CD4-positive, alpha-beta T cell treated with Interleukin-1 beta for 1 hour (primary cell): Measurements from ENCODE around the gene CAMSAP2.

Source experiments
- DNase-seq, 2 donors: peaks; one replicate each; pipeline ENCODE4 v3.0.0-alpha.2; 2020 to 2022

Gene CAMSAP2

DNA sequence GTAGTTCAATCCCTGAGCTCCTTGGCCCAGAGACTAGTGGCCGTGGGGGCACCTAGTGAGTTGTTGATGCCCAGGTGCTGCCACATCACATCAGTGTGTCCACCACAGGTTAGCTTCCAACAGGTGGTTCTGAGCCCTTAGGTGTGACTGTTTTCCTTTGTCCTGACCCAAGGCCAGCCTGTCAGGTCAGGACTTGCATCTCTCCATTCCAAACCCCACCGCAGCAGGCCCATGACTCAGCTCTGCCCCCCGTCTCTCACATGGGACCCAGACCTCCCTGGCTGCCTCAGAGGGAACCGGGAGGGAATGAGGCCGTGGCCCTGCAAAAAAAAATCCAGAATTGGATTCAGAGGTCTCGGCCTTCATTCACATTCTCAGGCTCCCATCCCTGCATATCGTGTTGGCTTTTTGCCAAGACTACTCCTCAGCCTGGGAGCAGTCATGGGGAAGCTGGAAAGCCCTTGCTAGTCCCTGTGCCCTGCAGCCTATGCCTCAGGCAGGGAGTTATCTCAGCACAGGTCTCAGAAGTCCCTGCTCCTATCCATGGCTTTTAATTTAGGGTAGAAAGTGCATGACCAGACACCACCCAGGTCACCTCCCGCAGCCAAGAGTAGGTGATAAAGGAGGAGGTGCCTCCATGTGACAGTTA lies 163.2 kb downstream of the CAMSAP2 start:
- DNase-seq: no peak

DNA sequence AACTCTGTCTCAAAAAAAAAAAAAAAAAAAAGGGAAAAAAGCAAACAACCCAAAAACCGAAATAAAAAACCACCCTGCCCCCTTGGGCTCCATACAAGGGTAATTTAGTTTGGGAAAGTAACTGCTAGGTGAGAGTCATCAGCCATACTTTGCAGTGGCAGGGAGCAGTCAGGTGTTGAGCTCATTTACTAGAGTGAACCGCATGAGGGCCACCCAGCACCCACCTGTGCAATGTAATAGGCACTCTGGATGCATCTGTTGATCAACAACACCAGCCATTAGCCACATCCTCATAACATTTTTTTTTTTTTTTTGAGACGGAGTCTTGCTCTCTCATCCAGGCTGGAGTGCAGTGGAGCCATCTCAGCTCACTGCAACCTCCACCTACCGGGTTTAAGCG lies 165.1 kb downstream of the CAMSAP2 start:
- no peak for DNase-seq

DNA sequence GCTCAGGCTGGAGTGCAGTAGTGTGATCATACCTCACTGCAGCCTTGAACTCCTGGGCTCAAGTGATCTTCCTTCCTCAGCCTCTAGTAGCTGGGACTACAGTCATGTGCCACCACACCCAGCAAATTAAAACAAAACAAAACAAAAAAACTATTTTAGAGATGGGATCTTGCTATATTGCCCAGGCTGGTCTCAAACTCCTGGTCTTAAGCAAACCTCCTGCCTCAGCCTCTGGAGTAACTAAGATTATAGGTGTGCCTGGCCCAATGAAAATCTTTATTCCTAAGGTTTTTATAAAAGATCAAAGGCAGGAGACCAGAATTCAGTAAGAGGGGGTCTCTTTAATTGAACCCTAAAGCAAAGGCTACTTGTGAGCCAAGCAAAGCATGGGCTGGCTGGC lies 166.1 kb downstream of the CAMSAP2 start:
- DNase-seq: no peak

DNA sequence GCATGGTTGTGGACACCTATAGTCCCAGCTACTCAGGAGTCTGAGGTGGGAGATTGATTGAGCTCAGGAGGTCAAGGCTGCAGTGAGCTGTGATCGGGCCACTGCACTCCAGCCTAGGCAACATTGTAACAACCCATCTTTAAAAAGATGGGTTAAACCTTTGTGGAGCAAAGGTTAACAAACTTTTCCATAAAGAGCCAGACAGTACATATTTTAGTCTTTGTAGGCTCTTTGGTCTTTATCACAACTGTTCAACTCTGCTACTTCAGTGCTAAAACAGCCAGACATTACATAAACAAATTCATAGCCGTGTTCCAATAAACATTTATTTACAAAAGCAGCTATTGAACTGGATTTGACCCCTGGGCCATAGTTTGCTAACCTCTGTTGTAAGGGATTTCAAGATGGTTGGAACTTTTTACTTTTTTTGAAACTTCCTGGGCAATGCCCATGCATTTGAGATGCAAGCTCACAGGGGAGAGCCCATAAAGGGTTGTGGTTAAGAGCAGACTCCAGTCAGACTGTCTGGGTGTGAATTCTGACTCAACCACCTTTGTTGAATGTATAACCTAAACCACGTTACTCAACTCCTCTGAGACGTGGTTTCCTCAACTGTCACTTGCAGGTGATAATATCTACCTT lies 166.8 kb downstream of the CAMSAP2 start:
- peak; percentile 33 to 62 for DNase-seq

DNA sequence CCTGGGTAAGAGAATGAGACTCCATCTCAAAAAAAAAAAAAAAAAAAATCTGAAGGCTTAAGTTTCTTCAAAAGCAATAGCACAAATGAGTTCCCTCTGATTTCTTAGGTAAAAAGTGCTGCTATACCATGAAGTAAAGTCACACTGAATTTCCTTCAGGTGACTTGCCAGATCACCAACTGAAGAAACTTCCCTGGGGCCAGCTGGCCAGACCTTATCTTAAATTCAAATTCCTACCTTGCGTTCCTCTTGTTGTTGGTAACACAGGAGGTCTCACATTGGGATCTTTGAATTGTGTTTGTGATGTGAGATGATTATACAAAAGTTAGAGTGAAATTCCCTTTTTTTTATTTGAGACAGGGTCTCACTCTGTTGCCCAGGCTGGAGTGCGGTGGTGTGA lies 167.8 kb downstream of the CAMSAP2 start:
- DNase-seq: no peak

DNA sequence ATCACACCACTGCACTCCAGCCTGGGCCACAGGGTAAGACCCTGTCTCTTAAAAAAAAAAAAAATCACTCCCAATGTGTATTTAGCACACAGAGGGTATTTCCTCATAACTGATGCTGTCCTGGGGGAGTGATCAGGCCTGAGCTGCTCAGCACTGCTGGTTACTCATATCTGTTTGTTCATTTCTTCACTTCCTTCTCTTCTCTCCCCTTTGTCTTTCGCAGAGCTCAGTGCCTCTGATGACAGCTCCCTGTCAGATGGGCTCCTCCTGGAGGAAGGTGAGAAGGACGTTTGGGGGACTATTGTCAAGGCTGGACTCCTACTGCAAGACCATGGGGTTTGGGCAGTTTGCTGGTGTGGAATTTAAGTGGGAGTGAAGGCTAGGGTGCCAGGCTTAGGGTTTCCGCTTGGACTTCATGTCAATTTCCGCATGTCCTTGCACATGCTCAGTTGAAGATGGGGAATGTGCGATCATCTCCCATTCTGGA lies 169.0 kb downstream of the CAMSAP2 start:
- peak in 1 of 2 donors; percentile 7 for DNase-seq

DNA sequence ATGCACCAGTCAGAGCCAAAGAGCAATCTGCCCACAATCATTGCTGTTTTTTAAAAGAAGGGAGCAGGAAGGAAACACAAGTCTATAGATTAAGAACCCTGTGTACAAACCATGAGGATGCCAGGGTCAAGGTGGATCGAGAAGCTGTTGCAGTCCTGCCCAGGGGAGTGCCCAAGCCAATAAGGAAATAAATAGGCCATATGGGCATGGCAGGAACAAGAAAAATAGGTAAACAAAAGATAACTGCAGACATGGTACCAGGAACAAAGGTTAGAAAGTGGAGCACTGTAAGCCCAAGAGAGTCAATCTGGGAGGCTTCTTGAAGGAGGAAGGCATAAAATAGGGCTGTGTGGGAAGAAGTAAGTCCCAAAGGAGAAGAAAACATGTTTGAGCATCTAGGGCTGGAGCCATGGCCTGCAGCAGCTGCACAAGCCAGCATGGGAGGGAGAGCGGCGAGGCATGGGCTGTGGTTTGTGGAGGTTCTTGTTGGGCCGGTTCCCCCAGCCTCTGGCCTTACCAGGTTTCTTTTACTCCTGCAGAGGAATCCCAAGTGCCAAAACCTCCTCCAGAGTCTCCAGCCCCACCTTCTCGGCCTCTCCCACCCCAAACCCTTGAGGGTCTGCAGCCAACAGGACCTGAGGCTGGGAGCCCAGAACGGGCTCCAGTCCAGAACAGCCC lies 169.6 kb downstream of the CAMSAP2 start:
- no peak for DNase-seq

DNA sequence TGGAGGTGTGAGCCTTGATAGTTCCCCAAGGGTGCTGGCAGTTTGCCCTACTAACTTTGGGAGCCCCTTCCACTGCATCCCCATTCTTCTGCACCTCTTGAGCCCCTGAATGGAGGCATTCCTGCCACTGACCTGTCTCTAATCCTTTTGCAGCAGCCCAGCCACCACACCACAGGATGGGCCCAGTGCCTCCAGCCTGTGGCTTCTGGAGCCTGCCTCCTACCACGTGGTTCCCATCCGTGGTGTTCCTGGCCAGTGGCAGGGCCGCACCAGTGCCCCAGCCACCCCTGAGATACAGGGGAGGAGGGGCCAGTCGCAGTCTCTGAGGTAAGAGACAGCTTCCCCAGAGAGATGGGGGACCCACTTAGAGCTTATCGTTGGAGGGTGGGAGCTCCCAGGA lies 170.4 kb downstream of the CAMSAP2 start:
- DNase-seq: no peak

DNA sequence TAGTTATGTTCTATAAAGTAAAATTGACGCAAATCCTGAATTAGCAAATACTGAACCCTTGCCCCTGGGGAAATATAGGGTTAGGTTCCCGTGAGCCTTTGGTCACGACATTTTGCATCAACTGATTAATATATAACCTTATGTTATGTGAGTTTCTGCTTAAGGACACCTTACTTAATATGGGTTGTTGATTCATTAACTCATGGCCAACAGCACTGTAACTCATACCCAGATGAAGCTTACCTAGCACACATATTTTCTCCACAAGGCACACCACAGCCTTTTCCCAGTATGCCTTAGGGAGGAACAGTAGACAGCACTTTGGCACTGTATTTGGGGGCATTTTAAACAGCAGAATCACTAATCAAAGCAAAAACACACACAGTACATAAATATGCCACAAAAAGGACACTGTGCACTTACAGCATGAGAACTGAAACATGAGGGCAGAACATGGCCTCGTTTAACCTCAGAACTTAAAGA lies 171.1 kb downstream of the CAMSAP2 start:
- no peak for DNase-seq
